HG03558 (cell line): ENCODE results near the gene NPFFR1.

ENCODE experiments used
- ATAC-seq: cut with Tn5 transposase; IDR thresholded peaks from one replicate; pipeline ENCODE4 v1.9.1; 2021; ENCODE audit warnings: moderate number of reproducible peaks; ENCODE audit not compliant: unreplicated experiment; ENCODE audit errors: extremely low read depth

NPFFR1 gene

DNA sequence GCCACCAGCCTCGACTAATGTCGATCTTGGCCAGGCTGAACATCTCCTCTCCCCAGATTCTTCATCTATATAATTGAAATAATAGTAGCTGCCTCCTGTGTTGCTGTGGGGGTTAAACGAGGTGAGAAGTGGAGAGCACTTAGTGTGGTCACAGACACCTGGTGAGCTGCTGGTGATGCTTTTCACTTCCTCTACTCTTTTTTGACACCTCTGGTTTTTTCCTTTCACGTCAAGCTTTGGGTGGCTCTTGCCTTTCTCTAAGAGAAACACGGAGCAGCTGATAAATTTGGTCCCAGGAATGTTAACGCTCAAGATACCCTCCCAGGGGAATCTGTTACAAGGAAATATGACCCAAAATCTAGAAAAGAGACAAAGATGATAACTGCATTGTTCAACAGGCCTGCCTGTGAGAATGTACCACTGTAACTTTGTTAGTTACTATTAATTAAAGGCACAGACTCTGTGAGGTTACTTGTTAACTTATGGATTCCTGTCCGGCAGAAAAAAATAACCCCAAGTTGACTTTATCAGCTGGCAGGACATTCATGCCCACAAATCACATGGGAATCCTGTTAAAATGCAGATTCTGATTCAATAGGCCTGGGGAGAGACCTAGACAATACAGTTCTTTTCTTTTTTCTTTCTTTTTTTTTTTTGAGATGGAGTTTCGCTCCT is 9.5 kb upstream of the NPFFR1 start:
- ATAC-seq: peak; percentile 81

DNA sequence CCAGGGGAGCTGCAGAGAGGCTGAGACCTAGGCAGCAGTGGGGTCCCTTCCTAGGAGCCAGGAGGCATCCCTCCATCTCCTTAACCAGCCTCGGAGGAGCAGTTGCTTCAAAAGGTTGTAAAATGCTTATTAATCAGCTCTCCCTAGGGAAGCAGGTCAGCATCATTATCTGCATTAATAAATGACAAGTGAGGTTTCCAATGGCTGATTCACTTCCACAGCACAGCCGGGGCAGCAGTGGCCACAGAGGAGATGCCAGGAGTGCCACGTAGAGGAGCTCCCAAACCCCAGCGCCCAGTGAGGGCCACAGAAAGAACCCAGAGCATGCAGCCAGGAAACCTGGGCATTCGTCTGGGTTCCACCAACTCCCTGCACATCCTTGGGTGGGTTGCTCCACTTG is 8.2 kb upstream of the NPFFR1 start:
- ATAC-seq: no peak

DNA sequence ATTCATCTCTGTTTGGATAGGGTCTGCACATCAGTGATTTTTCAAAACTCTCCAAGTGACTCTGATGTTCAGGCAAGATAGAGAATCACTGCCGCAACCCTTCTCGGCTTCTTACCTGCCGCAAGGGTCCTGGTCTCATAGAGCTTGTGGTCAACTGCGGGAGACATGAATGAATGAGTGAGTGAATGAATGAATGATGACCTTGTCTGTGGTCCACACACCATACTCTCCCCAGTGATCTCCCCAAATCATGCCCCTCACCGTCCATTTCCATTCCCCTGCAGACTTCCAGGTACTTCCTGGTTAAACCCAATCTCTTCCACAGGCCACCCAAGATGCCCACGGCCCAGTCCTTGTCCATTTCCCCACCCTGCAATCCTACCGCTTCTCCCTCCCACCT is 5.9 kb upstream of the NPFFR1 start:
- ATAC-seq: no peak

DNA sequence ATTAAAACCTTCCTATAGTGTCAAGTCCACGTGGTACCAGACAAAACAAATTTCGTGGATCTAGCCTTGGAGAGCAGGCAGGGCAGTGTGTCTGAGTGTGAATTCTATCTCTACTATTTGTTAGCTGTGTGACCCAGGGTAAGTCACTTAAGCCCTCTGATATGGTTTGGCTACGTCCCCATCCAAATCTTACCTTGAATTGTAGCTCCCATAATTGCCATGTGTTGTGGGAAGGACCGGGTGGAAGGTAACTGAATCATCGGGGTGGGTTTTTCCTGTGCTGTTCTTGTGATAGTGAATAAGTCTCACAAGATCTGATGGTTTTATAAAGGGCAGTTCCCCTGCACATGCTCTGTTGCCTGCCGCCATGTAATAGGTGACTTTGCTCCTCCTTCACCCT is 2.8 kb upstream of the NPFFR1 start:
- ATAC-seq: no peak

DNA sequence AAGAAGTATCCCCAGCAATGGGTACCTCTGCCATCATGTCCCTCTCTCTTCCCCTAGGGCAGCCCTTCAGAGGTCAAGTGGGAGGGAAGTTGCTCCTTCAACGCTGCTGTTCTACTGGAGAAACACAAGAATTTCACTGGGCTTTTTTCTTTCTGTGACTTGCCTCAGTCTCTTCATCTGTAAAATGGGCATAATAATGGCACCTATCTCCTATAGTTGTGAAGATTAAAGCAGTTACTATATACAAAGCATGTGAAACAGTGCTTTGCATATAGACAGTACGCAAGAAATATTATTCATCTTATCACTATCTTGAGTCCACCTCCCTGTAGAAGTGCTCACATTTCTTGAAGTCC is 1.6 kb upstream of the NPFFR1 start:
- no peak for ATAC-seq

DNA sequence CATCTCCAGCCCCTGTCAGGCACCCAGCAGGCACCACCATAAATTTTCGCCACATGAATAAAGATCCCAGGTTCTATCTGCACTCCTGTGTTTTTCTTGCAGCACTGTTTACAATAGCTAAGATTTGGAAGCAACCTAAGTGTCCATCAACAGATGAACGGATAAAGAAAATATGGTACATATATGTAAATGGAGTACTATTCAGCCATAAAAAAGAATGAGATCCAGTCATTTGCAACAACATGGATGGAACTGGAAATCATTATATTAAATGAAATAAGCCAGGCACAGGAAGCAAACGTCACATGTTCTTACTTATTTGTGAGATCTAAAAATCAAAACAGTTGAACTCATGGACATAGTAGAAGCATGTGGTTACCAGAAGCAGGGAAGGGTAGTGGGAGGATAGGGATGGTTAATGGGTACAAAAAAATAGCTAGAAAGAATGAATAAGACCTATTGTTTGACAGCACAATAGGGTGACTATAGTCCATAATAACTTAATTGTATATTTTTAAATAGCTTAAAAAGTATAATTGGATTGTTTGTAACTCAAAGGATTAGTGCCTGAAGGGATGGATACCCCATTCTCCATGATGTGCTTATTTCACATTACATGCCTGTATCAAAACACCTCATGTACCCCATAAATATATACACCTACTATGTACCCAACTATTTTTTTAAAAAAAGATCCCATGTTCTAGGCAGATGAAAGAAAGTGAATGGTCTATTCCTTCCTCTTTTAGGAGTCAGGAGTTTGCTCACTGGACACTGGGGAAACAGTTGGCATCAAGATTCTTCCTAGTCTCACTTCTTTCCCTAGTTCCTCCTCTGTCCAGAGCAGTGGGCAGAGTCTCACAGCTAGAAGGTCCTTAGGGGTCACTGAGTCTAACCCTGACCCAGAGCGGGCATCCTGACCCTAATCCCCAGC is 1.0 kb upstream of the NPFFR1 start:
- ATAC-seq: no peak

DNA sequence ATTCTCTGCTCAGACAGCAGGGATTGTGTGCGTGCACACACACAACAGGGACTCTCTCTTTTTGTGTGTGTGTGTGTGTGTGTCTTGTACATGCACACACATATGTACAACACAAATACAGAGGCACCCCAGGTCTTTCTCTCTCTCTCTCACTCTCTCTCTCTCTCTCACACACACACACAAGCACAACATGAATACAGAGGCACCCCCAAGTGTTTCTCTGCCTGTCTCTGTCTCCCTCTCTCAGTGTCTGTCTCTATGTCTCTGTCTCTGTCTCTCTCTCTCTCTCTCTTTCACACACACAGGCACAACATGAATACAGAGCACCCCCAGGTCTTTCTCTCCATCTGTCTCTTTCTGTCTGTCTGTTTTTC is 746 bp downstream of the NPFFR1 start:
- ATAC-seq: no peak

DNA sequence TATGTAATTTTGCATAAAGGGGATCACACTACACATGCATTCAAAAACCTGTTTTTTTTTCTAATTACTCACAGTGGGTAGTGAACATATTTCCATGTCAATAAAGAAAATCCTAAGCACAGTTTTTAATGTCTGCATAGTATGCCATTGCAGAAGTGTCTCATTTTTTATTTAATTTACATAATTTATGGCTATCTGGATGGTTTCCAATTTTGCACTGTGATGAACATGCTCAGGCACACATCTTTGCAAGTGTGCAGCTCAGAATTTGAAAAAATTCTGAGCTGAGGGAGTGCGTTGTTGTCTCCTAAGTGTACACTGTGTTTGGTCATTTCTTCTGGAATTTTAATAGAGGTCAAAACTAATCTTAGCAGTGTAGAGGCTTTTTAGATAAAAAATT is 2.2 kb downstream of the NPFFR1 start:
- no peak for ATAC-seq

DNA sequence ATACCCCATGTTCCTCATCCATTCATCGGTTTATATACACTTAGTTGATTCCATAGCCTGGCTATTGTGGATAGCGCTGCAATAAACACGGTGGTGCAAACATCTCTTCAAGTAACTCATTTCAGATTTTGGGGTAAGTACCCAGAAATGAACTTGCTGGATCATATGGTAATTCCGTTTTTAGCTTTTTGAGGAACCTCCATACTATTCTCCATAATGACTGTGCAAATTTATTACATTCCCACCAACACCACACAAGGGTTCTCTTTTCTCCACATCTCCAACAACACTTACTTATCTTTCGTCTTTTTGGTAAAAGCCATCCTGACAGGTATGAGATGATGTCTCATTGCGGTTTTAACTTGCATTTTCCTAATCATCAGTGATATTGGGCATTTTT is 3.7 kb downstream of the NPFFR1 start:
- no peak for ATAC-seq

DNA sequence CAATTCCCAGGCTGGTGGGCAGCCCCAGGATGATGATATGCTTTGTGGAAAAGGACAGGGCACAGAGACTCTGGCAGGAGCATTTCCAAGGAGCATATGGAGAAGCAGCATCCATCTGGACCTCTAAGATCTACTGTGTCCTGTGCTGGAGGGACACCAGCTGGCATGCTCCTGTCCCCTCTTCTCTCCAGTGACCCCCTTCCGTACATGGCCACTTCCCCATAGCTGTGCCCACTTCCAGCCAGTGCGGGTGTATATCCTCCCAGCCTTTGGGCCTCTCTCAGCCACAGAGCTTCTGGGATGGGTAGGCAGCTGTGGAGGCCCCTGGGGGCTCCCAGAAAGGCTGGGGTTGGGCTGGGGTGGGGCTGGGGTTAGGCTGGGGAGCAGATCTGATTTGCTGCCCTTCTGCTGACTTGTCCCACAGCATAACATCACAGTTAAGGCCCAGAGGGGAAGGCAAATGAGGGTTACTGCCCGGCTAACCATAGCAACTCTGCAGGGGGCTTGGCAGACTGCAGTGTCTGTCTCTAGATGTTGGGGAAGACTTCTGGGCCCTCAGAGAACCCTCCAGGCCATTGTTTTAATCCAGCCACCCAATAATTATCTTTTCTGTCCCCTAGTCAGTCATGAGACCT is 6.3 kb downstream of the NPFFR1 start:
- ATAC-seq: no peak

DNA sequence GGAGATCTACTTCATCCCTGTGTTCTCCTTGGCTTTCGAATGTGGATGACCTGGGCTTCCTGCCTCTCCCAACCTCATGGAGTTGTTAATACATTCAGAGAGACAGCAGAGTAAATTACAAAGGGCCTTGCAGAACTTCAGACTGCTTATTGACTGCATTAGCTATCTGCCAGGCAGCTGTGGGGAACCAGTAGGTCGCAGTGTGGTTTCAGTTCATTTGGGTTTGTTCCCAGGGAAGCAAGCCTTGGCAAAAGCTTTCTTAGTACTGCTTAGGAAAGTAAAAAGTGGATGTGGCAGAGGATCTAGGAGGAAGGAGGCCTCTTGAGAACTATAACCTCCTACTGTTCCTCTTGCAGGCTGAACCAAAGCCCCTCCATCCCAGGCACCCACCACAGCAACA is 9.2 kb downstream of the NPFFR1 start:
- ATAC-seq: no peak

DNA sequence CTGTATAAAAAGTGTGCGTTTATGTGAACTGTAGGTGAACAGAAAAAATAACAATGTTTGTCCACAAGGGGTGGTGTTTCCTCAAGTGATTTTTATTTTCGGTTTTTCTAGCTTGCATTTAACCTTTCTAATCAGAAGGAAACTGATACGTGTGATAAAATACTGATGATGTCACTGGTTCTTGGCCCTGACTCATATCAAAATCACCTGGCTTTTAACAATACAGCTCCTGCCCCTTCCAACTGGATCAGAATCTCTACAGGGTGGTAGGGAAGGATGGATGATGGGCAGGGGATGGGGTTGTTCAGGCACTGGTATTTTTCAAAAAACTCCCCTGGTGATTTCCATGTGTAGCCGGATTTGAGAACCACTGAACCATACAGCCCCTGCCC is 10.9 kb downstream of the NPFFR1 start:
- ATAC-seq: peak; percentile 78

DNA sequence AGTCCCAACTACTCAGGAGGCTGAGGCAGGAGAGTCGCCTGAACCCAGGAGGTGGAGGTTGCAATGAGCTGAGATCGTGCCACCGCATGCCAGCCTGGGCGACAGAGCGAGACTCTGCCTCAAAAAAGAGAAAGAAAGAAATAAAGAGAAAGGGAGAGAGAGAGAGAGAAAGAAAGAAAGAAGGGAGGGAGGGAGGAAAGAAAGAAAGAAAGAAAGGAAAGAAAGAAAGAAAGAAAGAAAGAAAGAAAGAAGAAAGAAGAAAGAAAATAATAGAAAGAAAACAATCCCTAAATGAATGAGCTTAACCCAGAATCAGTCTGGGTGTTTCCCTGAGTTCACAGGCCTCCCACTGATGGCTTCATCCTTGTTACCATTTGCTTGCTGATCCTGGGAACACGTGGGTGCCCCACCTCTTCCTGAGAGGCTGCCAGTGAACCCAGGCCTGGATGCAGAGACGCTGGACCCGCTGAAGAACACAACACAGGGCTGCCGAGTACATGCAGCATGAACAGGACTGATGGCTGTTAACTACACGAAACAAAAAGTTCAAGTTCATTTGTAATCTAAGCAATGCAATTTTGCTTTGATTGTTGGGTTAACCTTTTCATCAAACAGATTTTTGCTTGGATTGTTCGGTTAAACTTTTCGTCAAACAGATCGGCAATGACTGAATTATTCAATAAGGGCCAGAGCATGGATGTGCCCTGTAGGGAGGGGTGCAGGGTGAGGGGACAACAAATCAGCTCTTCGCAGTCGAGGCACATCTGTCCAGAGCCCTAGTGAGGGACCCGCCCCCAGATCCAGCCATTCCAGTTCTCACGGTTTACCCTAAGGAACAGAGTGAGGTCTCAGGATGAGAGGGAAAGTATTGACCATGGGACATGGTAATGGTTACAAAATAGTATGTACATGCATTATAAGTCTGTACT is 11.5 kb downstream of the NPFFR1 start:
- ATAC-seq: no peak

DNA sequence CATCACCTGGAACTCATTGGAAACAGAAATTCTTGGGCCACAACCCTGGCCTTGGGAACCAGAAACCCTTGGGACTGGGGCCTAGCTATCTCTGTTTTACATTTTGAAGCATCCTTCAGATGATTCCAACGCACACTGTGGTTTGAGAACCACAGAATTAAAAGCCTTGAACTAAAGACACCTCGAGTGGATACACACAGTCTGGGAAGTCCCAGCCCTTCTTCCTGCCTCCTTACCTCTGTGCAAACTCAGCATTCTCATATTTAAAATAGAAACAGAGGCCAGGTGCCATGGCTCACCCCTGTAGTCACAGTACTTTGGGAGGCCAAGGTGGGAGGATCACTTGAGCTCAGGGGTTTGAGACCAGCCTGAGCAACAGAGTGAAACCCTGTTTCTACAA is 12.9 kb downstream of the NPFFR1 start:
- no peak for ATAC-seq

DNA sequence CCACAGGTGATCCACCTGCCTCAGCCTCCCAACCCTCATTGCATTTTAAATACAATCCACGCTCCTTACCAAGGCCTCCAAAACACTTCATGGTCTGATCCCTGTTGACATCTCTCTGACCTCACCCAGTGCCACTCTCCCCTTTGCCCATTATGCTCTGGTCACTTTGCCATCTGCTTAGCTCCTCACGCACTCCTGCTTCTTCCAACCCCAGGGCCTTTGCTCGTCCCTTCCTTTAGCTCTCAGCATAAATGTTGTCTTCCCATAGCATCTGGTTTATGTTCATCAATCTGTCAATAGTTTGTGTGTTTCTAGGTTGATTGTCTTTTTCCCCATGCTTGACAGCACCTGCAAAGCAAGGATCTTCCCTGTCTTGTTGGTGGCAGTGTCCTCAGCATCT is 14.1 kb downstream of the NPFFR1 start:
- ATAC-seq: no peak

DNA sequence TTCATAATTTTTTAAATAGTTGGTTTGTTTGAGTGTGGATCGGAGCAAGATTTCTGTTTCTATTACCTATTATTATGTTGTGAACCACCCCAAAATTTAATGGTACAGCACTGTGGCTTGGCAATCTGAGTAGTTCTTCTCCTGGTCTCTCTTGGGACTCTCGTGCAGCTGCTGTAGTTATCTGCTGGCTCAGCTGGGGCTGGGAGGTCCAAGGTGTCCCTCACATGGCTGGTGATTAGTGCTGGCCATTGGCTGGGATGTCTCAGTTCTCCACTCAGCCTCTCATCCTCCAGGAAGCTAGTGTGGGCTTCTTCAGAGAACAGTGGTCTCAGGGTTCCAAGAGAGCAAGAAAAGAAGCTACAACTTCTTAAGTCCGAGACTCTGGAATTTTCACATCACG is 15.4 kb downstream of the NPFFR1 start:
- ATAC-seq: no peak

DNA sequence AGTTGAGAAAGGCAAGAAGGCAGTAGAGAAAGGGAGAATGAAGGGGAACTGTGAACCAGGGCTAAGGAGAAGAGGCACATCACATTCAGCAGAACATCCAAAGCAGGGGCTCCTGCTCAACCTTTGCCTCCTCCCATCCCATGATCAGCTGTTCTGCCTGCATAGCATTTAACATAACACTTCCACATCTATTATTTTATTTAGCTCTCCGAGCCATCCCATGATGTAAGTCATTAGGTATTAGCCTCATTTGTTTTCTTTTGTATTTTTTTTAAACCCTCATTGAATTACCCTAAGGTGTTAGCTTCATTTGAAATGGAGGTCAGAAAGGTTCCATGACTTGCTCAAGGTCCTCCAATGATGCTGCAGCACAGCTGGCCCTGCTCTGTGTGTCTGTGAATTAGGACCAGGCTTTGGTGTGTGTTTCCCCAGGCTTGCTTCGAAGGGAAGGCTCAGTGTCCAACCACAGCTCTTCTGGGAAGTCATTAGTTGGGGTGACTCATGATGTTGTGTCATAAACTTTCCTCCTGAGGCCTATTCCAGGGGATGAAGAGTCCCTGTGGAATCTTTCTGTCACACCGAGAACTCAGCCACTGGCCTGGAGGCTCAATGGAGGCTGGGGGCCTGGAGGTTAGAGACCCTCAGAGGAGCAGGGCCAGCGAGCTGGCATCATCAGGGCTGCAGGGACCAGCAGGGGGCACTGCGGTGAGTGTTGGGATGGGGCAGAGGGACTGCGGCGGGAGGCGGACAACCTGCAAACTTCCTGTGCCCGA is 16.5 kb downstream of the NPFFR1 start:
- no peak for ATAC-seq

DNA sequence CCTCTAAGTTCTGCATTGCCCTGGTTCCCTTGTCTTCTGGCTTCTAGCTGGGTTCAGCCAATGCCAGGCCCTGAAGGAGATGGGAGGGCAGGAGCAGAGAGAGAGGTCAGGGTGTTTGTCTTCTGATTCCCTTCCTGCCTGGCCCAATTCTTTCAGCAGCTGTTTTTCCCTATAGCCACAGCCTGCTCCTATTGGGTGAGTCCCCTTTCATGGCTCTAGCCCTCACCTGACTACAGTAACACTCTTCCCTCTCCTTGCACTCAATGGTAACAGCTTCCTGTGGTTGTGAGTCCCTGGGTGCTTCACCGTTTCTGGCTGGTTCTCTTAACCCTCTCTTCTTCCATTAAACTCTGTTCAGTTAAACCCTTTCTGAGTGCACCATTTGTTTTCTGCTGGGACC is 17.1 kb downstream of the NPFFR1 start:
- no peak for ATAC-seq

DNA sequence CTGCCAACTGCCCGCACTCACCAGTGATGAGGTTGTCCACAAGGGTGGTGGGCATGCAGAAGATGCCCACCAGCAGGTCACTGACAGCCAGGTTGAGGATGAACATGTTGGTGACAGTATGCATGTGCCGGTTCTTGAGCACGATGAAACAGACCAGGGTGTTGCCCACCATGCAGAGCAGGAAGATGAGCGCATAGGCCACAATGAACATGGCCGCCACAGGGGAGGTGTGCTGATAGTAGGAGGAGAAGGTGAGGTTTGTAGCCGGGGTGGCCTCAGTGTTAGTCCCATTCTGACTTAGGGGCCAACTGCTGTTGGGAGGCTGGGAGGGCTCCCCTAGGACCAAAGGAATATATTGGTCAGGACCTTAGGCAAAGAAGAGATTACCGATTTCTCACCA is 17.7 kb downstream of the NPFFR1 start:
- no peak for ATAC-seq
